Testis (tissue), 2 donors: ENCODE results near the gene NKX2-3.

ENCODE experiments used
- CTCF ChIP-seq, 3 experiments: fragments of 450-650 bp in 2 of 3; fragments of 200-600 bp in 1 of 3; sonication (generic) in 1 of 3; IDR thresholded peaks; one replicate each; pipeline ENCODE4 v1.5.1; 2016 to 2019; ENCODE audit warnings: antibody characterized with exemption in 3 of 3, mild to moderate bottlenecking in 2 of 3, moderate library complexity in 1 of 3
- POLR2A ChIP-seq: fragments of 450-650 bp; IDR thresholded peaks from one replicate; pipeline ENCODE4 v1.6.1; 2017; ENCODE audit warnings: antibody characterized with exemption, mild to moderate bottlenecking, moderate library complexity

- TF ChIP-seq POLR2A = no peak
- TF ChIP-seq CTCF (IDR thresholded peaks at IDR 0.05) = no peak
Measured at GRCh38 chr10:99532687-99533495, at the start of gene NKX2-3.
